GM19438 (cell line): ENCODE results near the gene GBP2.
A peak's percentile ranks its signal among the peaks of the same experiment; 100 is the strongest.
"Not testable (repeated sequence)": the region's sequence is repeated elsewhere in the genome, so short reads cannot be mapped to it uniquely, and the experiment has no call there.

ENCODE experiments used
- ATAC-seq: cut with Tn5 transposase; IDR thresholded peaks from one replicate; pipeline ENCODE4 v1.9.1; 2021; ENCODE audit warnings: low read depth; ENCODE audit not compliant: unreplicated experiment

Gene GBP2

GRCh38 chr1:89125913-89126580 lies at the start of gene GBP2:
Gene GBP2, minus strand, starts transcription at chr1:89126114. Its CDS starts 4,148 bp downstream, at chr1:89121966.
- peak; percentile 67 for ATAC-seq

- ATAC-seq: no peak
Measured at GRCh38 chr1:89174491-89174890, 48.6 kb upstream of the GBP2 start.

DNA sequence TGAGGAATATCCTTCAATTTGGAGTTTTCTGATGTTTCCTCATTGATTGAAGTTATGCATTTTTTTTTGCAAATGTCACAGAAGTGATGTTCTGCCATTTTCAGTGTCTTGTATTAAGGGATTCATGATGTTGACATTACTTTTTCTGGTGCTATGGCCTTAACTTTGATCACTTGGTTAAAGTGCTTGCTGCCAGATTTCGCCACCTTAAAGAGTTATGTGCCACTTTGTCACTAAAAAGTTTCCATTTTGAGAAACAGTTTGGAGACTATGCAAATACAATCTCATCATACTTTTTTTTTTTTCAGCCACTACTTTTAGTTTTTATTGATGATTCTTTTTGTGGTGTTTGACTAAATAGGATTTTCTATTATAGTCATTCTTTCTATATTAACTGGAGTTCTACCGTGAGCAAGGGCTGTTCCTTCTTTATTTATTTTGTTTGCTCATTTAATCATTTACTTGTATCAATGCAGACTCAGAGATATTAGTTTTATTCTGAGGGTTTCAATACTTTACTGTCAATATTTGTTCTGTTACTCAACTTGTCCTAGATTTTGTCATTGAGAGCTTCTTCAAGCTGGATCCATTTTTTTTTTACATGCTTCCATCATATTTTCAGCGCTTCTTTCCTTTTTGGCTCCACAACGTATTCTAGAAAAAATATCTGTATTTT lies 46.7 kb upstream of the GBP2 start:
- no peak for ATAC-seq

DNA sequence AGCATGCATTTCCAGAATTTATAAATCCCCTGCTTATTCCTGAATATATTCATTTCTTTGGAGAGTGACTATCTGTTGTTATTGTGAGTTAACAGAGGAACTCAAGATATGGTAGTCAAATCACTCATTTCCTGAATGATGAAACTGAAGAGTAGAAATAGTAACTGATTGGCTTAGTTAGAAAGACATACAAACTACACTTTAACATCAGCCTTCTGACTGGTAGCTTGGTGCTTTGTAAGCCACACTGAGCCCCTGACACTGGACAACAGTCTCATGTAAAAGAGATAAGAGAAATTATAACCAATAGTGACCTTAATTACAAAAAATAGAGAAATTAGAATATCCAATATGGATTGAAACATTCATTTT lies 45.1 kb upstream of the GBP2 start:
- no peak for ATAC-seq

GRCh38 chr1:89170170-89171066 lies 44.5 kb upstream of the GBP2 start:
- no peak for ATAC-seq

- ATAC-seq: no peak
Measured at GRCh38 chr1:89169166-89169565, 43.3 kb upstream of the GBP2 start.

GRCh38 chr1:89167590-89168230 lies 41.8 kb upstream of the GBP2 start:
- no peak for ATAC-seq

DNA sequence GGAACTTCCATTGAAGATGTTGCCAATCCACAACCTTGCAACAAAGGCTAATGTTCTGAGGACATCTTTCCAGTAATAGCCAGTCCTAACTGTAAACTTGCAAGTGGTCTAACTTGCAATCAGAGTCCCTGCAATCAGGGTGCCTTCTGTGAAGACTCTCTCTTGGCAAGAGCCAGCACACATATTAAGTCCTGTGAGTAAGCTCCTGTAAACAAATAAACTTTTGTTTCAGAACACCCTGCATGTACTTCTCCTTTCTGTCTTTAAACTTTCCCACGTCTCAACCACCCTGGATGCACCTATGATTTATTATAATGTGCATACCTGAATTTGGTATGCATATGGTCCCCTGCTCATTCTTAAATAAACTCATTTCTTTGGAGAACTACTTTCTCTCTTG lies 40.8 kb upstream of the GBP2 start:
- ATAC-seq: no peak

GRCh38 chr1:89165811-89166210 lies 39.9 kb upstream of the GBP2 start:
- ATAC-seq: no peak

DNA sequence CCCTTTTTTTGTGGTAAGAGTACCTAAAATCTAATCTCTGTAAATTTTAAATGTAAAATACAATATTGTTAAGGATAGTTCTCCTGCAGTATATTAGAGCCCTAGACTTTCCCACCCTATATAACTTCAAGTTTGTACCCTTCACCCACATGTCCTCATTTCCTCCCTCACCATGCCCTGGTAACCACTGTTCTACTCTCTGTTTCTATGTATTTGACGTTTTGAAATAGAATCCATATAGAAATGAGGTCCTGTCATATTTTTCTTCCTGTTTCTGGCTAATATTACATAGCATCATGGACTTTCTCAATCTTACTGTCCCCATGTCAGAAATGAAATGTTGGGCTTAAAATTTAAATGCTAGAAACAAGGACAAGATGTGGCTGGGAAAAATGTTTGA lies 25.1 kb upstream of the GBP2 start:
- ATAC-seq: no peak

- no peak for ATAC-seq
Measured at GRCh38 chr1:89149976-89150375, 24.1 kb upstream of the GBP2 start.

- no peak for ATAC-seq
Measured at GRCh38 chr1:89149229-89149628, 23.3 kb upstream of the GBP2 start.

DNA sequence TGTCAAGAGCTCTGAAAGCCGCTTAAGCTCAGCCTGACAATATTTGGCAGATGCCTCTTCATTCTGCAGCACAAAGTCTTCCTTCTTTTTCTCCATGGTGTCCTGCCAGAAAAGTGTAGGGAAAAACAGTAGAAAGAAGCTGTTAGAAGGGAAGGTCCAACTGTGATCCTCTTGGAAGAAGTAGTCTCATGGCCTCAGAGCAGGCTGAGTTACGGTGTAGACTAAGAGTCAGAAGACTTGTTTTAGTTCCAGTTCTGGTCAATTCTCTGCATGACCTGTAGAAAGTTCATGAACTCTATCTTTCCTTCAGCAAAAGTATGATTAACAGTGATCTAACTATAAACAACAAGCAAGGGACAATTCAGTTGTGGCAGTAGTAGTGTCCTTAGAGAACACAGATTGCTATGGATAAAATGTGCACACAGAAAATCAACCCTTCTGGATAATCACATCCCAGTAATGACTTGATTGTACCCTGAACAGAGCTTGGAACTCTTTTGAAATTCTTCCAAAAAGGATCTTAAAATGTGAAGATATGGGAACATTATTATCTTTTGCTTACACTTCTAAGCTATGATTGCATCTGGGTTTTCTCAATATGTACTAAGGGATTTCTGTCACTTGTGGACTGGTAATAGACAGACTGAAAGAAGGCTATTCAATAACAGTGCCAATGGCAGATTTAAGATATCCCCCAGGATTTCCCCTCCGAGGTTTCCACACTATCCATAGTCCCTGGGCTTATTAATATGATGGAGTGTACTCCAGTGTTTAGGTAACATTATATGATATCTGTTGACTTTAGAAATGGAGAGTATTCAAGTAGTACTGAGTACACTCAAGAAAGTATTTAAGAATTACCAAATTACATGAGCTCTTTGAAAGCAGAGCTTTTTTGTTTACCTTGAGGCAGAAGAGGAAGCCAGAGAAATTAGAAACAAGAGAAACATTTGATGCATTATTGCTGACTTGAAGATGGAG lies 22.1 kb upstream of the GBP2 start:
- ATAC-seq: no peak

- ATAC-seq: no peak
Measured at GRCh38 chr1:89146721-89147120, 20.8 kb upstream of the GBP2 start.

GRCh38 chr1:89143484-89143883 lies 17.6 kb upstream of the GBP2 start:
- ATAC-seq: no peak

- ATAC-seq: no peak
Measured at GRCh38 chr1:89142160-89142559, 16.2 kb upstream of the GBP2 start.

- ATAC-seq: no peak
Measured at GRCh38 chr1:89133747-89134146, 7.8 kb upstream of the GBP2 start.

DNA sequence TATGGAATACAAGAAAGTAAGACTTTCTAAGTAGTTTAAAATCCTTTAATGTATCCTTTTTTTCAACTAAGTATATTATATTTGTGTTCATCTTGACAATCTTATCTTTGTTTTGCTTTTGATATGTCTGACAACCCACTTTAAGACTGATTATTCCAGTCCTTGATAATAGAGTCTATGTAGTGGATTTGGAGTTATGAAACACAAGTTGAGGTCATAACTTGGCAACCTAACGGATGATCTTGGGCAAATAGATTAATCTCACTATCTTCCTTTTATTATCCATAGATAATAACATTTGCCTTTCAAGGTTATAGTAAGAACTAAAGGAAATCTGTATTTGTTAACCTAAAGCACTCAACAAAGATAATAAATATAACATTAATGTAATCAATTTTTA lies 4.8 kb upstream of the GBP2 start:
- ATAC-seq: no peak

DNA sequence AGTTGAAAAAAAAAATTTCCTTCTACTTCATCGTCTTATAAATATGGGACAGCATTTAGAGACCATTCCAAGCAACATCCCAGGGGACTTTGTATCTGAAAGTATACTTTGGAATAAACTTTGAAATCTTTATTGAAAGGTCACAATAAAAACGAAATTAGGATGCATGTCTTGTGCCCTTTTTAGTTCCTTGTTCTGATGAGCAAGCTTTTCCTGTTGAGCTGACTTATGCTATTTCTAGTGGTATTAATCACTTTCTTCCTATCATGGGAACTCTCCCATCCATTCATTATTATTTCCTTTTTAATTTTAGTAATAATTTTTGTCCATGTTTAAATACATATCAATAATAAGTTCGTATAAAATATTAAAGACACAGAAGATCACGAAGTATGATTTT lies 4.0 kb upstream of the GBP2 start:
- no peak for ATAC-seq

DNA sequence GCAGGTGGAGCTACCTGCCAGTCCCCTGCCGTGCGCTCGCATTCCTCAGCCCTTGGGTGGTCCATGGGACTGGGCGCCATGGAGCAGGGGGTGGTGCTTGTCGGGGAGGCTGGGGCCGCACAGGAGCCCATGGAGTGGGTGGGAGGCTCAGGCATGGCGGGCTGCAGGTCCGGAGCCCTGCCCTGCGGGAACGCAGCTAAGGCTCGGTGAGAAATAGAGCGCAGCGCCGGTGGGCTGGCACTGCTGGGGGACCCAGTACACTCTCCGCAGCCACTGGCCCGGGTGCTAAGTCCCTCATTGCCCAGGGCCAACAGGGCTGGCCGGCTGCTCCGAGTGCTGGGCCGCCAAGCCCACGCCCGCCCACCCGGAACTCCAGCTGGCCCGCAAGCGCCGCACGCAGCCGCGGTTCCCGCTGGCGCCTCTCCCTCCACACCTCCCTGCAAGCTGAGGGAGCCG lies 2.1 kb upstream of the GBP2 start:
- ATAC-seq: not testable (repeated sequence)
